ENCODE results near the gene SUPT5H.
"Not testable (repeated sequence)": the region's sequence is repeated elsewhere in the genome, so short reads cannot be mapped to it uniquely, and the experiment has no call there.

Gene SUPT5H

GRCh38 chr19:39426170-39426569, 19.2 kb upstream of the SUPT5H start:
- no peak for DNase-seq

DNA sequence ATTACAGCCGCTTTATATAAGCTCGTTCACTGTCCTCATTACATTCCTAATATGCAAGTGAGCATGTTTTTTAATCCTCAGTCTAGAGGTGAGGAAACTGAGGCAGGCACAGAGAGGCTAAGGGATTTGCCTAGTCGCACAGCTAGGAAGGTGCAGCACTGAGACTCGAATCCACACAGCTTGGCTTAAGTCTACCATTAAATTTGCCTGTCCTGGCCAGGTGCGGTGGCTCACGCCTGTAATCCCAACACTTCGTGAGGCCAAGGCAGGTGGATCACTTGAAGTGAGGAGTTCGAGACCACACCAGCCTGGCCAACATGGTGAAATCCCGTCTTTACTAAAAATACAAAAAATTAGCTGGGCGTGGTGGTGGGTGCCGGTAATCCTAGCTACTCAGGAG, 17.7 kb upstream of the SUPT5H start:
- DNase-seq: no peak

DNA sequence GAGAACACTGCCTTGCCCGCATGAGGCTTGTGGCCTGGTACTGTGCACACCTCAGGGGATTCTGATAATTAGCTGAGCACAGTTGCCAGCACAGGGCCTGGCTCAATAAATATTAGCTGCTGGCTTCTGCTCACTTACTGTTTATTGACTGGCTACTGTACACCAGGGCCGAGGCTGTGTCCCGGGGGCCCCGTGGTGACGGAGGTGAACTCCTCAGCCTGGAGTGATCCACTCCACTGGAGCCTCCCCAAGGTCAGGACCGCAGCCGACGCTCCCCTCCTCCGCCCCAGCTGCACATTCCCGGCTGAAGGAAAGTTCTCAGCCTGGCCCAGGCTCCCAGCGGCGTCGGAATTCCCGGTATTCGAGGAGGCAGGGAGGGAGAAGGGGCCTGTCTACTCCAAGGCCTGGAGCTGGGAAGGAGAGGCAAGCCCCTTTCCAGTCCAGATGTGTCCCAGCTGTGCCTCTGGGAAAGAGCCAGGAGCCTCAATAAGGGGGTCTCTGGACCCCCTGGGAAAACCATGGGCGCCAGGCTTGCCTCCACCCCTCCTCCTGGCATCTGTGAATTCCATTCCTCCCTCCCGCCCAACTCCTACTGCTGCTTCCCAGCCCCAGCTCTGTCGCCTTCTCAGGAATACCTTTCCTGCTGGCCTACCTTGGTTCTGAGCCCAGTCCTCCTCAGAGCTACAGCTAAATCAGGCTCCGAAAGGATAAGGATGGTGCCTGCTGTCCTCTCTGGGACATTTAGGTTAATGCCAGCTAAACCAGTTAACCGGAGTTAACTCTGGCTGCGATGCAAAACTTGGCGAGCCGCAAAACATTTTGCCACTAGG, 16.9 kb upstream of the SUPT5H start:
- DNase-seq: no peak

GRCh38 chr19:39430675-39431593, 14.4 kb upstream of the SUPT5H start:
- peak; percentile 88 to 90 for DNase-seq

DNA sequence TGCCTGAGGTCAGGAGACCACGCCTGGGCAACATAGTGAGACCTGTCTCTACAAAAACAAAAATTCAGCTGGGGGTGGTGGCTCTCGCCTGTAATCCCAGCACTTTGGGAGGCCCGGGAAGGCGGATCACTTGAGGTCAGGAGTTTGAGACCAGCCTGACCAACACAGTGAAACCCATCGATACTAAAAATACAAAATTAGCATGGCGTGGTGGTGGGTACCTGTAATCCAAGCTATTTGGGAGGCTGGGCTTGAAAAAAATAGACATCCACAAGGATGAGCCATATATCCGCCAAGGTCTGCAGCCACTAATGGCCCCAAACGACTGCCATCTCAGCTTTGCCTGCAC, 12.7 kb upstream of the SUPT5H start:
- DNase-seq: no peak

GRCh38 chr19:39433480-39434079, 11.8 kb upstream of the SUPT5H start:
- DNase-seq: no peak

GRCh38 chr19:39434123-39435076, 11.0 kb upstream of the SUPT5H start:
- no peak for DNase-seq

DNA sequence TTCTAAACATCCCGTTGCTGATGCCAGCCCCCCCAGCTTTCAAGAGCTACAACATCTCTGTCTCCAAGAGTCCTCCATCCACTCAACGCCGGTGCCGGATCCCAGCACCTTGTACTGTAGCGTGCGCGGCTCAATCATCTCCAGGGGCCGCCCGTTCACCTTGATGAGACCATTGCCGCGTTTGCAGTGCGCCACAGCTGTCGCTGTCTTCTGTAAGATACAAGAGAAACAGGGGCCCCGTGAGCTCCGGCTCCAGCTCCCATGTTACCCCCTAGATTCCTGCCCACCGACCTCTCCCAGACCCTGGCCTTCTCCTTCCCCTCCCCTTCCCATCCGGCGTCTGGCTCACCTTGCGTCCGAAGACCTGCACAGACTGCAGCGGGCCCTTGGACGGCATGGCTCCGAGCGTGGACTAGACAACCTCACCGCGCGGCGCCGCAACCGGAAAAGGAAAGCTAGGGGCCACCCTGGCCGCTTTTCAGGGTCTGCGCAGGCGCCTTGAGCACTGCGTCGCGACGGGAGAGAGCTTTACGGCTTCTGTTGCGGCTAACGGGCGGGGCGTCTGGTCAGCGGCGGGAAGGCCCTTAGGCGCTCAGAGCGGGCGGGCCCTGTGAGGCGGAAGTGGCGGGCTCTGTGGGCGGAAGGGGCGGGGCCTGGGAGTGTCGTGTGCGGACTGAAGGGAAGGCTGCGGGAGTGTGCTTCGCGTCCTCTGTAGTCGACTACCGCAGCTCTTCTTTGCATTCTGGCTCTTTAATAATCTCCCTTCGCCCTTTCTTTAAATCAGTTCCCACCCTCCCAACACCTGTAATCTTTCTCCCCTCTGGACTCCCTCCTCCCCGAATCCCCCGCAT, 9.7 kb upstream of the SUPT5H start, which contains the start of gene RPS16:
Gene RPS16, minus strand, starts transcription at position 451 of the 851 bp plus-strand sequence. Its CDS starts 54 bp downstream, at position 397.
- peak; percentile 99 for DNase-seq

DNA sequence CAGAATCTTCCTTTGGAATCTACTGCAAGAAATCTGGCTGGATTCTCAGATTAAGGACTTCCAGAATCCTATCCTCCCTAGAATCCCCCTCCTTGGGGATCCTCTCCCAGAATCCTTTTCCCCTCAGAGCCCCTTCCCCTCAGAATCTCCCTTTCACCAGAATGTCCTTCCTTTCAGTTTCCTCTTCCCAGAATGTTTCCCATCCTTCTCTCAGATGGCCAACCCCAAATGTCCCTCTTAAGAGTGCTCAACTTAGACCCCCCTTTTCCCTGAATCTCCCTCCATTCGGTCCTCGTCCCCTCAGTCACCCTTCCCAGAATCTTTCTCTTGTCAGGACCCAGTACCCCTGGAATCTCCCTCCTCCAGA, 9.0 kb upstream of the SUPT5H start:
- DNase-seq: no peak

DNA sequence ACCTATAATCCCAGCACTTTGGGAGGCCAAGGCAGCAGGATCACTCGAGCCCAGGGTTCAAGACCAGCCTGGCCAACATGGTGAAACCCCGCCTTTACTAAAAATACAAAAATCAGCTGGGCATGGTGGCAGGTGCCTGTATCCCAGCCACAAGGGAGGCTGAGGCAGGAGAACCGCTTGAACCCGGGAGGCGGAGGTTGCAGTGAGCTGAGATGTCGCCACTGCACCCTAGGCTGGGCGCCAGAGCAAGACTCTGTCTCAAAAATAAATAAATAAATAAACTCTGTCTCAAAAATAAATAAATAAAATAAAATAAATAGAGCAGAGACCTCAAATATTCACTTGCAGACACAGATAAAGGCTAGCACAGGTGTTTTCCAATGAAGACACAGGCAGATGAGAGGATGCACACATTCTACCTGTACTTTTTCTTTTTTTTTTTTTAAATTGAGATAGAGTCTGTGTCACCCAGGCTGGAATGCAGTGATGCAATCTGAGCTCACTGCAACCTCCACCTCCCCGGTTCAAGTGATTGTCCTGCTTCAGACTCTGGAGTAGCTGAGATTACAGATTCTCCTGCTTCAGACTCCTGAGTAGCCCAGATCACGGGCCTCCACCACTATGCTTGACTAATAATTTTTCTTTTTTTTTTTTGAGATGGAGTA, 7.0 kb upstream of the SUPT5H start:
- DNase-seq: no peak

DNA sequence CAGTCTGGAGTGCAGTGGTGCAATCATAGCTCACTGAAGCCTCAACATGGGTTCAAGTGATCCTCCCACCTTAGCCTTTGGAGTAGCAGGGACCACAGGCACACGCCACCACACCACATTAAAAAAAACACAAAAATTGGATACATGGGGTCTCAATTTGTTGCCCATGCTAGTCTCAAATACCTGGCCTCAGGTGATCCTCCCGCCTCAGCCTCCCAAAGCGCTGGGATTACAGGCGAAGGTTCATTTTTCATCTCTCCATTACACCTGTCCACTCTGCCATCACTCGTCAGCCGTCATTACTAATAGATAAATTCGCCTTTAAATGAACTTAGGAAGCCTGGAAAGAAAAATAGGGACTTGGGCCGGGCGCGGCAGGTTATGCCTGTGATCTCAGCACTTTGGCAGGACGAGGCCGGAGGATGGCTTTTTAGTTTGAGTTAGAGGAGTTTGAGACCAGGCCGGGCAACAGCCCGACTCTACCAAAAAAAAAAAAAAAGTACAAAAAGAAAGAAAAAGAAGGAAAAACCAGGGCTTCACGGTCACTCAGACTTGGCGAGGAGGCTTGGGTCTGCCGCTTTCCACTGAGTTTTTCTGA, 685 bp upstream of the SUPT5H start:
- DNase-seq: no peak

DNA sequence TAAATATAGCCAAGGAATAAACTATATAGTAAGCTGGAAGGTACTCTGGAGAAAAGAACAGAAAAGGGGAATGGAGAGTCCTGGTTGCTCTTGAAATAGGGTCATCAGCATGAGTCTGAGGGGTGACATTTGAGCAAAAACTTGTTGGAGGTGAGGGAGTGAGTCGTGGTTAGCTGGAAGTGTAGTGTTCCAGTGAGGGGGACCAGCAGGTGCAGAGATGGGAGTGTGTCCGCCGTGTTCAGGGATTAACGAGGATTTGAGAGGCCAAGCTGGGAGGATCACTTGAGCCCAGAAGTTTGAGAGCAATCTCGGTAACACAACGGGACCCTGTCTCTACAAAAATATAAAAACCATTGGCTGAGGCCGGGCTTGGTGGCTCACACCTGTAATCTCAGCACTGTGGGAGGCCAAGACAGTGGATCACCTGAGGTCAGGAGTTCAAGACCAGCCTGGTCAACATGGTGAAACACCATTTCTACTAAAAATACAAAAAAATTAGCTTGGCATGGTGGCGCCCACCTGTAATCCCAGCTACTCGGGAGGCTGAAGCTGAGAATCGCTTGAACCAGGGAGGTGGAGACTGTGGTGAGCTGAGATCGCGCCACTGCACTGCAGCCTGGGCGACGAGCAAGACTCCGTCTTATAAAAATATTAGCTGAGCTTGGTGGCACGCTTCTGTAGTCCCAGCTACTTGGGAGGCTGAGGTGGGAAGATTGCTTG, 1.1 kb downstream of the SUPT5H start:
- DNase-seq: no peak

DNA sequence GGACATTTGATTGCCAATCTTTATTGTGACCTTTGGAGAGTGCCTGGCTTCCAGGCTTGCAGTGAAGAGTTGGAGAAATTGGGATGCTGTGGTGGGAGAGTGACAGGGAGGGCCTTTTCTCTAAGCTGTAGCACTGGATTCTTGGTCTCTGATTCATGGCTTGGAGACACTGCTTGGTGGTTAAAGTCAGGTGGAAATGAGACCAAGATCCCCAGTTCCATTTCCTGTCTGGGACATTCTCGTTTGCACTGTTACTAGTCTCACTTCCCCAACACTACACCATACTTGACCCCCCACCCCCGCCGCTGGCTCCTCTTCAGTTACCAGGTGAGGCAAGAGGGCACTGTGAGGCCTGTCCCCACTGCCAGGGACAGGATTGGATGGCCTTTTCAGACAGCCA, 2.9 kb downstream of the SUPT5H start:
- no peak for DNase-seq

DNA sequence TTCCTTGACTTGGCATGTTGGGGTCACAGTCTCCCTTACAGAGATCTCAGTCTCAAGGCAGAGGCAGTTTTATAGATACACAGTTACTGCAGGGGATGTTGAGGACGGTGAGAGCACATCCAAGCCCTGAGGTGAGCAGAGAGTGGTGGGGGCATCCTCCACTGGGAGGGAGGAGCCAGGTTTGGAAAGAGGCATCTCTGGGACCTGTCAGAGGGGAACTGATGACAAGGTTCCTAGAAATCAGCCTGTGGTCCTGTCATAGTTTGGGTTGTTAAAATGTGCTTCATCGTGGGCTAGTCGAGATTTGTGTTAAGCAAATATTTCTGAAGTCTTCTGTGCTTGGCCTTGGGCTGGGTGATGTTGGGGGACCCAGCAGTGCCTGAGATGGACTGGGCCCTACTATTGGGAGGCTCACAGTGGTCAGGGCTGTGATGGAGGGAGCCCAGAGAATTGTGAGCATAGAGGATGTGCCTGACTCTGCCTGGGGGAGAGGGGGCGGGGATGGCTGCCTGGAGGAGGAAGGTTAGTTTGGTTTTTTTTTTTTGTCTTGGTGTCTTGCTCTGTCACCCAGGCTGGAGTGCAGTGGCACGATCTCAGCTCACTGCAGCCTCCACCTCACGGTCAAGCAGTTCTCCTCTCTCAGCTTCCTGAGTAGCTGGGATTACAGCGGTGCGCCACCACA, 3.9 kb downstream of the SUPT5H start:
- DNase-seq: no peak

DNA sequence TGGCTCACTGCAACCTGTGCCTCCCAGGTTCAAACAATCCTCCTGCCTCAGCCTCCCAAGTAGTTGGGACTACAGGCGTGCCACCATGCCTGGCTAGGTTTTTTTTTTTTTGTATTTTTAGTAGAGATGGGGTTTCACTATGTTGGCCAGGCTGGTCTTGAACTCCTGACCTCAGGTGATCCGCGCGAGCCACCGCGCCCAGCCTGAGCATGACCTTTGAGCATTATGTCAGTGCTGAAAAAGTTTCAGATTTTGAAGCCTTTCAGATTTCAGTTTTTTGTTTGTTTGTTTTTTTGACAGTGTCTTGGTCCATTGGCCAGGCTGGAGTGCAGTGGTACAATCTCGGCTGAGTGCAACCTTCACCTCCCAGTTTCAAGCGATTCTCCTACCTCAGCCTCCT, 5.9 kb downstream of the SUPT5H start:
- DNase-seq: not testable (repeated sequence)

- DNase-seq: no peak
Measured at GRCh38 chr19:39463403-39463802, 18.0 kb downstream of the SUPT5H start.

- DNase-seq: no peak
Measured at GRCh38 chr19:39465956-39466747, 20.8 kb downstream of the SUPT5H start.

GRCh38 chr19:39467941-39468340, 22.6 kb downstream of the SUPT5H start:
- DNase-seq: no peak
